CD14-positive monocyte (primary cell): ENCODE results near the gene HS1BP3. TPM values are rescaled to one million over a fixed set of nuclear protein-coding genes. Genes with fewer than 3 reads are reported as not detected.

ENCODE experiments used
- DNase-seq, 3 donors: peaks; one replicate each; pipeline ENCODE4 v3.0.0-alpha.2; 2011 to 2022
- H2AFZ ChIP-seq: 2 replicates; pipeline ENCODE4 v1.6.0; 2012; ENCODE audit warnings: mild to moderate bottlenecking, low read depth, low read length, inconsistent platforms; ENCODE audit not compliant: insufficient read depth, poor library complexity, severe bottlenecking
- H3K27ac ChIP-seq, 2 donors: 1 replicate in 1 of 2; 2 replicates in 1 of 2; pipeline ENCODE4 v1.5.1; 2012 to 2013; ENCODE audit warnings: low read length in 2 of 2, control low read depth in 1 of 2, inconsistent platforms in 1 of 2, low read depth in 1 of 2, mild to moderate bottlenecking in 1 of 2
- H3K27me3 ChIP-seq, 2 donors: one replicate each; pipeline versions ENCODE4 v1.6.0 to v1.6.1; 2011 to 2013; ENCODE audit warnings: low read length in 2 of 2; ENCODE audit not compliant: control insufficient read depth in 2 of 2, insufficient read depth in 2 of 2
- H3K36me3 ChIP-seq, 2 donors: replicated peaks in 1 of 2; 1 replicate in 1 of 2; 2 replicates in 1 of 2; pipeline versions ENCODE4 v1.5.1 to v1.6.1; 2012 to 2013; ENCODE audit warnings: low read length in 2 of 2, control low read depth in 1 of 2, inconsistent platforms in 1 of 2, mild to moderate bottlenecking in 1 of 2; ENCODE audit not compliant: insufficient read depth in 2 of 2, control insufficient read depth in 1 of 2
- H3K4me1 ChIP-seq, 2 donors: 1 replicate in 1 of 2; 2 replicates in 1 of 2; pipeline versions ENCODE4 v1.5.1 to v1.6.1; 2012 to 2013; ENCODE audit warnings: low read length in 2 of 2, control low read depth in 1 of 2, inconsistent platforms in 1 of 2, mild to moderate bottlenecking in 1 of 2, moderate library complexity in 1 of 2; ENCODE audit not compliant: insufficient read depth in 2 of 2, control insufficient read depth in 1 of 2
- H3K4me2 ChIP-seq: replicated peaks from 2 replicates; pipeline ENCODE3; 2012; ENCODE audit warnings: low read length, moderate library complexity, mild to moderate bottlenecking; ENCODE audit not compliant: poor library complexity, severe bottlenecking; ENCODE audit errors: extremely low read depth
- H3K4me3 ChIP-seq, 3 experiments: fragments of 200-600 bp in 1 of 3; sonication (generic) in 1 of 3; replicated peaks in 1 of 3; 1 replicate in 2 of 3; 2 replicates in 1 of 3; pipeline ENCODE4 v1.5.1; 2011 to 2013; ENCODE audit warnings: low read length in 3 of 3, mild to moderate bottlenecking in 3 of 3, control low read depth in 2 of 3, low read depth in 2 of 3, inconsistent platforms in 1 of 3, moderate library complexity in 1 of 3
- H3K79me2 ChIP-seq: 2 replicates; pipeline ENCODE4 v1.6.0; 2012; ENCODE audit warnings: mild to moderate bottlenecking, control low read depth, inconsistent platforms, low read length, moderate library complexity; ENCODE audit not compliant: insufficient read depth
- H3K9ac ChIP-seq: 2 replicates; pipeline ENCODE4 v1.6.0; 2017; ENCODE audit warnings: low read length, mild to moderate bottlenecking; ENCODE audit not compliant: insufficient read depth, poor library complexity, severe bottlenecking
- H3K9me3 ChIP-seq, 2 donors: replicated peaks in 1 of 2; 1 replicate in 1 of 2; 2 replicates in 1 of 2; pipeline versions ENCODE4 v1.5.1 to v1.6.1; 2012 to 2013; ENCODE audit warnings: low read length in 2 of 2, control low read depth in 1 of 2; ENCODE audit not compliant: control insufficient read depth in 1 of 2, insufficient read depth in 1 of 2
- H4K20me1 ChIP-seq: 2 replicates; pipeline ENCODE4 v1.6.0; 2012; ENCODE audit warnings: mild to moderate bottlenecking, low read length, control low read depth, moderate library complexity; ENCODE audit not compliant: insufficient read depth
- H3K27ac Mint-ChIP-seq, 7 donors: one replicate each; pipeline ENCODE4 v1.8.0; 2020; ENCODE audit warnings: mild to moderate bottlenecking in 7 of 7, mixed read lengths in 7 of 7, moderate library complexity in 6 of 7, inconsistent platforms in 2 of 7
- H3K27me3 Mint-ChIP-seq, 3 donors: one replicate each; pipeline ENCODE4 v1.8.0; 2021 to 2022; ENCODE audit warnings: low read depth in 3 of 3, mild to moderate bottlenecking in 3 of 3, mixed read lengths in 3 of 3, moderate library complexity in 3 of 3, inconsistent platforms in 1 of 3
- H3K36me3 Mint-ChIP-seq, 2 donors: one replicate each; pipeline ENCODE4 v1.8.0; 2020; ENCODE audit warnings: mixed read lengths in 2 of 2, inconsistent platforms in 1 of 2, mild to moderate bottlenecking in 1 of 2
- H3K4me1 Mint-ChIP-seq: one replicate; pipeline ENCODE4 v1.8.0; 2020; ENCODE audit warnings: mild to moderate bottlenecking, mixed read lengths
- H3K4me3 Mint-ChIP-seq, 2 donors: one replicate each; pipeline ENCODE4 v1.8.0; 2020; ENCODE audit warnings: mild to moderate bottlenecking in 2 of 2, mixed read lengths in 2 of 2, moderate library complexity in 1 of 2
- H3K9me3 Mint-ChIP-seq, 7 donors: one replicate each; pipeline ENCODE4 v1.8.0; 2020 to 2022; ENCODE audit warnings: mixed read lengths in 7 of 7, mild to moderate bottlenecking in 6 of 7, moderate library complexity in 6 of 7, inconsistent platforms in 2 of 7
- CTCF ChIP-seq: fragments of 200-600 bp; IDR thresholded peaks from one replicate; pipeline ENCODE4 v1.8.0; 2022; ENCODE audit warnings: antibody characterized with exemption, mild to moderate bottlenecking
- whole genome bisulfite sequencing: methylation state at CpG from one replicate; pipeline ENCODE4 v1.1.5; 2013; ENCODE audit warnings: missing lambda C conversion rate; ENCODE audit not compliant: insufficient coverage; 5-methylcytosine and 5-hydroxymethylcytosine counted together
- intact Hi-C, 2 donors: fragments of 100-400 bp; cut with micrococcal nuclease; formaldehyde crosslinking; loops; one replicate each; pipeline versions ENCODE4 v1.15.0 to v1.15.1; 2023
- polyA plus RNA-seq, 3 donors: library from polyadenylated mRNA; depleted of rRNA in 1 of 3; unstranded in 2 of 3; stranded (reverse) in 1 of 3; fragments of 300-500 nt in 2 of 3; fragments of >200 nt in 1 of 3; fragmentation: Illumina TruSeq in 2 of 3; gene quantifications; 1 replicate in 2 of 3; 2 replicates in 1 of 3; pipeline ENCODE4 v1.2.3, GENCODE V29; 2012 to 2021

The HS1BP3 gene
- polyA plus RNA-seq, 3 donors, result 45.1 to 48.9 (median 45.4) TPM

GRCh38 chr2:20603791-20604190 is 47.1 kb downstream of the HS1BP3 start:
- no peaks in the 10 kb centered on the region for H3K27me3 ChIP-seq
- no peak overlapping the region for H3K4me3 ChIP-seq
- Mint-ChIP-seq H3K9me3 (peaks cover 0 to 10% (median 4%) of the 10 kb centered on the region in 7 donors), H3K36me3 (peaks cover 4 to 5% of the 10 kb centered on the region in 2 donors), H3K27ac (no peak overlapping the region), H3K4me1 (no peaks in the 10 kb centered on the region), H3K4me3 (no peak overlapping the region), H3K27me3 (no peaks in the 10 kb centered on the region)
- H3K9ac ChIP-seq, result no peak overlapping the region
- no peaks in the 10 kb centered on the region for H4K20me1 ChIP-seq
- TF ChIP-seq CTCF, result no peak
- intact Hi-C loops, result no loop called here
- H2AFZ ChIP-seq, result no peak overlapping the region
- no peaks in the 10 kb centered on the region for H3K79me2 ChIP-seq
- 96% methylated on average over 5 of the region's 5 CpGs for WGBS
- H3K27ac ChIP-seq, result no peak overlapping the region
- no peak overlapping the region for H3K4me2 ChIP-seq
- no peak for DNase-seq
- H3K4me1 ChIP-seq, result no peaks in the 10 kb centered on the region
- H3K36me3 ChIP-seq, result no peaks in the 10 kb centered on the region
- H3K9me3 ChIP-seq, result no peaks in the 10 kb centered on the region

GRCh38 chr2:20602803-20603202 is 48.1 kb downstream of the HS1BP3 start:
- intact Hi-C loops, result no loop called here
- Histone ChIP-seq H3K4me1 (no peaks in the 10 kb centered on the region), H3K27me3 (no peaks in the 10 kb centered on the region), H4K20me1 (no peaks in the 10 kb centered on the region), H3K79me2 (no peaks in the 10 kb centered on the region), H3K9ac (no peak overlapping the region), H3K36me3 (no peaks in the 10 kb centered on the region), H3K9me3 (no peaks in the 10 kb centered on the region), H3K4me2 (no peak overlapping the region), H2AFZ (no peak overlapping the region), H3K27ac (no peak overlapping the region), H3K4me3 (no peak overlapping the region)
- DNase-seq, result no peak
- no peaks in the 10 kb centered on the region for H3K4me1 Mint-ChIP-seq
- WGBS, result no CpG with 5 or more reads among the region's 2 CpGs
- peaks cover 0 to under 1% of the 10 kb centered on the region in 2 donors for H3K36me3 Mint-ChIP-seq
- peaks cover 0 to 6% (median 3%) of the 10 kb centered on the region in 7 donors for H3K9me3 Mint-ChIP-seq
- no peak overlapping the region for H3K27ac Mint-ChIP-seq
- no peak for TF ChIP-seq CTCF
- no peaks in the 10 kb centered on the region for H3K27me3 Mint-ChIP-seq
- no peak overlapping the region for H3K4me3 Mint-ChIP-seq
